Activated B cell treated with CpG ODN at 0.5 μM for 24 hours (primary cell): ENCODE measurements around the gene RECK. TPM values are rescaled to one million over a fixed set of nuclear protein-coding genes. Genes with fewer than 3 reads are reported as not detected.

ENCODE experiments used
- ATAC-seq: fragments of 200-7000 bp; cut with Tn5 transposase; one replicate; pipeline ENCODE4 v1.10.0; 2021; ENCODE audit warnings: low read depth, mild to moderate bottlenecking, moderate library complexity
- CTCF ChIA-PET: fragments of 350-600 bp; sonication (Branson Sonifier 250); formaldehyde crosslinking; loops from one replicate; lab custom pipeline; 2021; ENCODE audit warnings: antibody characterized with exemption; lab: Charles Lee
- POLR2A ChIA-PET: fragments of 350-600 bp; sonication (Branson Sonifier 250); formaldehyde crosslinking; loops from one replicate; lab custom pipeline; 2021; ENCODE audit warnings: antibody characterized with exemption; lab: Charles Lee
- DNase-seq: peaks from one replicate; pipeline ENCODE4 v3.0.0; 2022
- H3K27ac Mint-ChIP-seq: one replicate; pipeline ENCODE4 v1.8.0; 2020; ENCODE audit warnings: mixed read lengths
- H3K27me3 Mint-ChIP-seq: one replicate; pipeline ENCODE4 v1.8.0; 2021; ENCODE audit warnings: mixed read lengths
- H3K36me3 Mint-ChIP-seq: one replicate; pipeline ENCODE4 v1.8.0; 2021; ENCODE audit warnings: low read depth, mixed read lengths
- H3K4me1 Mint-ChIP-seq: one replicate; pipeline ENCODE4 v1.8.0; 2021; ENCODE audit warnings: mixed read lengths
- H3K4me3 Mint-ChIP-seq: one replicate; pipeline ENCODE4 v1.8.0; 2020; ENCODE audit warnings: mild to moderate bottlenecking, mixed read lengths
- H3K9me3 Mint-ChIP-seq: one replicate; pipeline ENCODE4 v1.8.0; 2020; ENCODE audit warnings: mixed read lengths
- intact Hi-C: fragments of 100-400 bp; cut with micrococcal nuclease; formaldehyde crosslinking; loops from one replicate; pipeline ENCODE4 v1.15.1; 2024
- total RNA-seq: library from RNA; stranded (reverse); gene quantifications from 2 replicates; pipeline ENCODE4 v1.2.3, GENCODE V29; 2022
- TF ChIP-seq, protein P1 (sequence below): fragments of 200-600 bp; IDR thresholded peaks from one replicate; pipeline ENCODE4 v1.8.0; 2022; ENCODE audit warnings: antibody characterized with exemption, mild to moderate bottlenecking

RECK gene
- total RNA-seq, 1 donor from 2014 or later, result 4.2 TPM

DNA sequence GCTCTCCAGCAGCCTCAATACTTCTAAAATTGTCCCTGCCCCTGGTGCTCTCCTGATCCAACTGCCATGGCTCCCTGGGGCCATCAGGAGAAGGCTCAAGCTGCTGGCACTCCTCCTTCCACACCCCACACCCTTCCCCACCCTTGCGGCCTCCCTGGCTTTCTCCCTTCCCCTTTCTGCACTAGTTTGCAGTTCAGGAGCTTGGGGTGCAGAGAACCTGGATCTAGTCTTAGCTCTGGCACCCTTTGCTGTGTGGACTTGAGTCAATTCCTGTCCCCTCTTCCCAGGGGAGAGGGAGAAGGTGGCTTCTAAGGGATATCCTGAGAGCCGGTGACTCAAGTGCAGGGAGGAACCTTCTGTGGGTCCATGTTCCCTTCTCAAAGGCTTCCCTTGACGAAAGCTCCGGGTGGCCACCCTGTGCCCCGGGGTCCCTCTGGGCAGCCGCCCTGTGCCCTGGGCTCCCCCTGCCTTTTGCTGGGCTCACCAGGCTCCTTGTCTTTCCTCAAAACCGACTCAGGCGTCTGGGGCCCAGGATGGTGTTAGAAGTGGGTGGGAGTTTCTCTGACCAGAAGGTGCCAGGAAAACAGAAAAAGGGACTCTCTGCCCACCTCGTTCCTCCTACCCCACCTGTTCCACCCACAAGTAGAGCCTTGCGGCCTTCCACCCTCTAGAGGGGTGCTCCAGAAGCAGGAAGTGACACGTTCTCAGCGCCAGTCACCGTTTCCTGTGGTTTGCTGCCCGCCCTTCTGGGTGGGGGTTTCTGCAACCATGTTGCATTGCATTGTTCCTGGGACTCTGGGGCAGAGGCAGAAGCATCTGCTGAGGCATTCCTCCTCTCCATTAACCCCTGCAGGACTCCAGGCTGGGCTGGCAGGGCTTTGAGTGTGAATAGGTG is 114.8 kb downstream of the RECK start:
- Mint-ChIP-seq H3K27ac (peak overlapping the region; percentile 96), H3K27me3 (no peaks in the 10 kb centered on the region), H3K4me1 (peaks cover 61% of the 10 kb centered on the region), H3K4me3 (peak overlapping the region; percentile 81), H3K36me3 (peaks cover 14% of the 10 kb centered on the region), H3K9me3 (no peaks in the 10 kb centered on the region)
- ATAC-seq (peak; percentile 96), DNase-seq (peak; percentile 68)
- ChIA-PET CTCF (interaction anchor here (0.6 to 3.2 kb wide), 3 partner anchors 15 to 64 kb away, joined by 4 to 12 read pairs (median 11); no protein-coding TSS in a partner anchor), POLR2A (interaction anchor here (0.6 to 4.8 kb wide), 6 partner anchors 9 to 39 kb away, joined by 3 to 33 read pairs (median 6); partner anchors contain the start of genes CLTA and GLIPR2)
- intact Hi-C loops, result loop anchor here (1.0 to 5.0 kb wide), 5 partner anchors 7 to 106 kb away; partner anchors contain the start of genes CLTA, GLIPR2 and GNE
- TF ChIP-seq, protein P1, sequence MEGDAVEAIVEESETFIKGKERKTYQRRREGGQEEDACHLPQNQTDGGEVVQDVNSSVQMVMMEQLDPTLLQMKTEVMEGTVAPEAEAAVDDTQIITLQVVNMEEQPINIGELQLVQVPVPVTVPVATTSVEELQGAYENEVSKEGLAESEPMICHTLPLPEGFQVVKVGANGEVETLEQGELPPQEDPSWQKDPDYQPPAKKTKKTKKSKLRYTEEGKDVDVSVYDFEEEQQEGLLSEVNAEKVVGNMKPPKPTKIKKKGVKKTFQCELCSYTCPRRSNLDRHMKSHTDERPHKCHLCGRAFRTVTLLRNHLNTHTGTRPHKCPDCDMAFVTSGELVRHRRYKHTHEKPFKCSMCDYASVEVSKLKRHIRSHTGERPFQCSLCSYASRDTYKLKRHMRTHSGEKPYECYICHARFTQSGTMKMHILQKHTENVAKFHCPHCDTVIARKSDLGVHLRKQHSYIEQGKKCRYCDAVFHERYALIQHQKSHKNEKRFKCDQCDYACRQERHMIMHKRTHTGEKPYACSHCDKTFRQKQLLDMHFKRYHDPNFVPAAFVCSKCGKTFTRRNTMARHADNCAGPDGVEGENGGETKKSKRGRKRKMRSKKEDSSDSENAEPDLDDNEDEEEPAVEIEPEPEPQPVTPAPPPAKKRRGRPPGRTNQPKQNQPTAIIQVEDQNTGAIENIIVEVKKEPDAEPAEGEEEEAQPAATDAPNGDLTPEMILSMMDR, result no peak

DNA sequence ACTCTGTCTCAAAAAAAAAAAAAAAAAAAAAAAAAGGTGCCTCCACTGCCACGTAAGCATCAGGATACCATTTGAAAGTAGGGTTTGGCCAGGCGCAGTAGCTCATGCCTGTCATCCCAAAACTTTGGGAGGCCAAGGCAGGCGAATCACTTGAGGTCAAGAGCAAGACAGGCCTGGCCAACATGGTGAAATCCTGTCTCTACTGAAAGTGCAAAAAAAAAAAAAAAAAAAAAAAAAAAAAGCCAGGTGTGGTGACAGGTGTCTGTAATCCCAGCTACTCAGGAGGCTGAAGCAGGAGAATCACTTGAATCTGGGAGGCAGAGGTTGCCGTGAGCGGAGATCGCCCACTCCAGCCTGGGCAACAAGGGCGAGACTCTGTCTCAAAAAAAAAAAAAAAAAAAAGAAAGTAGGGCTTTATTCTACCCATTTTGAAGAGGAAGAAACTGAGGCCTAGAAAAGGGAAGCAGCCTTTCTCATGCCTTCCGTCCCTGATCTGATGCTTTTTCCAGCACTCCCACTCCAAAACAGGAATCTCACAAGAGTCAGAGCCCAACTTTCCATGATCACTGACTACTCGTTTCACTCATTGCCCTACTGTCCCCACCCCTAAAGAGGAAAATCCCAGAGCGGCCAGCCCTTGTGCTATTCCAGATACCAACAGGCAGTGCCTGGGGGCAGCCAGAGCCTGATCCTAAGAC is 116.2 kb downstream of the RECK start:
- POLR2A ChIA-PET, result interaction anchor here (0.6 to 4.8 kb wide), 9 partner anchors 9 to 335 kb away, joined by 3 to 33 read pairs (median 4); partner anchors contain the start of gene GLIPR2
- Mint-ChIP-seq H3K36me3 (peaks cover 9% of the 10 kb centered on the region), H3K4me1 (peaks cover 50% of the 10 kb centered on the region), H3K27me3 (no peaks in the 10 kb centered on the region), H3K27ac (peak overlapping the region; percentile 81), H3K4me3 (peak overlapping the region; percentile 62), H3K9me3 (no peaks in the 10 kb centered on the region)
- intact Hi-C loops, result loop anchor here (1.0 to 5.0 kb wide), 2 partner anchors 9 to 104 kb away; partner anchors contain the start of gene GNE
- ATAC-seq (no peak), DNase-seq (no peak)
- CTCF ChIA-PET, result interaction anchor here (2.5 to 3.2 kb wide), 2 partner anchors 13 to 50 kb away, joined by 11 to 12 read pairs; no protein-coding TSS in a partner anchor
- TF ChIP-seq, protein P1, result no peak

- Mint-ChIP-seq H3K36me3 (peaks cover 12% of the 10 kb centered on the region), H3K27ac (peak overlapping the region; percentile 81), H3K4me3 (peak overlapping the region; percentile 62), H3K4me1 (peaks cover 44% of the 10 kb centered on the region), H3K9me3 (no peaks in the 10 kb centered on the region), H3K27me3 (no peaks in the 10 kb centered on the region)
- intact Hi-C loops, result loop anchor here (5.0 kb wide), 1 partner anchor 104 kb away; the partner anchor contains the start of gene GNE
- no peak for ATAC-seq
- TF ChIP-seq, protein P1, result no peak
- CTCF ChIA-PET, result interaction anchor here (0.7 to 3.2 kb wide), 2 partner anchors 13 to 48 kb away, joined by 3 to 12 read pairs; no protein-coding TSS in a partner anchor
- POLR2A ChIA-PET, result interaction anchor here (1.2 to 2.0 kb wide), 2 partner anchors 9 to 51 kb away, joined by 4 to 9 read pairs; no protein-coding TSS in a partner anchor
- DNase-seq, result no peak
Measured at GRCh38 chr9:36153746-36154145, 117.0 kb downstream of the RECK start.

GRCh38 chr9:36154331-36154952 is 117.7 kb downstream of the RECK start:
- intact Hi-C loops, result loop anchor here (5.0 kb wide), 1 partner anchor 103 kb away; the partner anchor contains the start of gene GNE
- peaks cover 13% of the 10 kb centered on the region for H3K36me3 Mint-ChIP-seq
- H3K4me3 Mint-ChIP-seq, result no peak overlapping the region
- ChIA-PET POLR2A (interaction anchor here (2.0 kb wide), 1 partner anchor 10 kb away, joined by 9 read pairs; no protein-coding TSS in a partner anchor), CTCF (interaction anchor here (0.7 to 1.0 kb wide), 2 partner anchors 12 to 49 kb away, joined by 3 read pairs; no protein-coding TSS in a partner anchor)
- no peaks in the 10 kb centered on the region for H3K27me3 Mint-ChIP-seq
- H3K4me1 Mint-ChIP-seq, result peaks cover 44% of the 10 kb centered on the region
- no peaks in the 10 kb centered on the region for H3K9me3 Mint-ChIP-seq
- no peak for ATAC-seq
- H3K27ac Mint-ChIP-seq, result peak overlapping the region; percentile 30
- TF ChIP-seq, protein P1, result no peak
- DNase-seq, result no peak
